GM21423 (cell line): ENCODE measurements around the gene SPECC1L.

Experiments
- ATAC-seq: cut with Tn5 transposase; IDR thresholded peaks from one replicate; pipeline ENCODE4 v1.9.1; 2021; ENCODE audit warnings: mild to moderate bottlenecking, moderate library complexity; ENCODE audit not compliant: unreplicated experiment

The SPECC1L gene

GRCh38 chr22:24411256-24412004, 140.8 kb downstream of the SPECC1L start:
- no peak for ATAC-seq

DNA sequence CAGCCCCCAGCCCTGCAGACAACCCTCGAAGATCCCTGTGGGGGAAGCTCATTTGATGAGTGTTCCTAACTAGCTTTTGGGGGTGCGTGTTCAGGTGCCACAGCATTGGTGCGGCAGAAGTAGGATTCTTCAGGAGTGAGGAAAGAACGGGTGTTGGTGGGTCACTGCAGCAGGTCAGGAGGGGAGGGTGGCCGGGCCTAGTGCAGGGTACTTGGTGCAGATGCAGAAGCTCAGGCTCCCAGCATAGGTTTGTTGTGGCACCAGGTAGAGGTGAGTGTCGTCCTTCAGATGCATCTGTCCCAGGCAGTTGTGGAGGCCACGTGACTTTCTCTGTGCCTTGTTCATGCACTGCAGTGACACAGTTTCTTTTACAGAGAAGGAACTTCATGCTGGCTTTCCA, 141.6 kb downstream of the SPECC1L start:
- ATAC-seq, result no peak

DNA sequence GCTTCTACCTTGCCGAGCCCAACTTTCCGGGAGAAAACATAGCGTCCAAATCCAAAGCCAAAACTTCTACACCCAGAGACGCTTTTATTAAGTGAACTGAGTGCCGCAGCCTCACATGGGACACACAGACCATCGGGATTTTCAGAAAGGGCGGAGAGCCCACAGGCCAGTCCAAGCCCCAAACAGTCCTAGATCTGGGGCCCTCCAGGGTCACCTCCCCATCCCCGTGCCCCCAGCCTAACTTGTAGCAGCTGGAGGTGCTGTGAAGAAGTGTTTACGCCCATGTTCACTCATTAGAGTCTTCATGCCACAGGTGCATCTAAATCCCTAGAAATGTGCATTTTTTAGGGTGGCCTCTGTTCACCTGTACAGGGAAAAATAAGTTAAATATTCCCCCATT, 142.6 kb downstream of the SPECC1L start:
- ATAC-seq, result no peak

DNA sequence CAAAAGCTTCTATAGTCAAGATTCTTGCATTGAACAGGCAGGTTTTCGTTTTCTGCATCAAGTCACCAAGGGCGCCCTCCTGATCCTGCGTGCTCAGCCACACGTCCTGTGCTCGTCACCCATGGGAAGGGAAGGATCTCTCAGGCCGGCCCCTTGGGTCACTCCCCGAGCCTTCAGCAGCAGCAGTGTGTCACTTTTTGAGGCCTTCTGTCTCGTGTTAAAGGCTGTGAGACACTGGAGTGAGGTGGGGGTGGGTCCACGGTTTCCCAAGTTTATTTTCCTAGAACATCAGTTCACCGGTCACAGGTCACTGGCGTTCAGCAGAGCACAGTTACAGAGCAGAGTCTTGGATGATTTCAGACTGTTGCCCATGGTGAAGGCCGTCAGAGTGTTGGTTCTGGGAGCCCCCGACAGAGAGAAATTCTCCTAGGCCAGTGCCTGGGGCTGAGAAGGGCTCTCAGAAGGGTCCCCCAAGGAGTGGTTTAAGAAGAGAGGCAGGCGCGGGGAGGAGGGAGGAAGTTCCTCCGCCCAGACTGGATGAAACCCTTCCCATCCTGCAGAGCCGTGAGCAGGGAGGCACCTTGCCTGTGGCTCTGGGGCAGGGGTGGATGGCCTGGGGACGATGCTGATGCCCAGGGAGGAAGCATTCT, 143.2 kb downstream of the SPECC1L start:
- no peak for ATAC-seq

GRCh38 chr22:24414523-24414922, 143.9 kb downstream of the SPECC1L start:
- no peak for ATAC-seq

GRCh38 chr22:24414984-24415945, 144.6 kb downstream of the SPECC1L start:
- ATAC-seq, result no peak

GRCh38 chr22:24416095-24416494, 145.5 kb downstream of the SPECC1L start:
- no peak for ATAC-seq

DNA sequence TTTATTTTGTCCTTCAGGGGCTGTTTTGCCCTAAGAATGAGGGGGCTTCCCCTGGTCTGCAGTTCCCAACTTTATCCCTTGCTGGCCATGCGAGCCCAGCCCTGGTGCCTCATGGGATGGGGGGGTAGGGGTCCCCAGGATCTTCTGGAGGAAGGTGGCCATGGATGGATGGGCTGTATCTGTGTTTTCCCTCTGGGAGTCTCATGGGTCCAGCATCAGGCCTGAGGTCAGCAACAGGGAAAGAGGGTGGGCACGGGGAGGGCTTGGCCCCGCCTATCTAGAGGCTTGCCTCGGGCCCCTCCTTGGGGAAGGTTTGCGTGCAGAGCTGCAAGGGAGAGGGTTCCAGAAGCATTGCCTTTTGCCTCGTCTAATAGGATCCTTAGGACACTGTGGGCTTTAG, 146.0 kb downstream of the SPECC1L start:
- ATAC-seq, result no peak

DNA sequence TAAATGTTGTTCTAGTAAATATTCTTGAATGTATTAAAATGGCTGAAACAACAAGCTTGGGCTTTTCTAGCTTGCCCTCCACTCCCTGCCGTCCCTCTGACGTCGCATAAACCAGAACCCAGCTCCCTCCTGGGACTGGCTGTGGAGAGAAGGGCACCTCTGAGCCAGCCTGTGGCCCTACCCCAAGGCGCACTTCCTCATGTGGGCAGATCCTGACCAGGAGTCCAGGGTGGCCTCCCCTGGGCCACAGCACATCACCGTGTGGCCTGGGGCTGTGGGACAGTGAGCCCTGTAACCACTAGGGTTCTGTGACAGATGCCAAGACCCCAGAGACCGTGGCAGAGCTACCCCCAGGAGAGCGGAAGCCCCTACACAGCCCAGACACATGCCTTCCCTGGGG, 146.6 kb downstream of the SPECC1L start:
- ATAC-seq, result no peak

GRCh38 chr22:24417901-24418641, 147.4 kb downstream of the SPECC1L start:
- ATAC-seq, result no peak

- ATAC-seq, result no peak
Measured at GRCh38 chr22:24418786-24419474, 148.3 kb downstream of the SPECC1L start.

DNA sequence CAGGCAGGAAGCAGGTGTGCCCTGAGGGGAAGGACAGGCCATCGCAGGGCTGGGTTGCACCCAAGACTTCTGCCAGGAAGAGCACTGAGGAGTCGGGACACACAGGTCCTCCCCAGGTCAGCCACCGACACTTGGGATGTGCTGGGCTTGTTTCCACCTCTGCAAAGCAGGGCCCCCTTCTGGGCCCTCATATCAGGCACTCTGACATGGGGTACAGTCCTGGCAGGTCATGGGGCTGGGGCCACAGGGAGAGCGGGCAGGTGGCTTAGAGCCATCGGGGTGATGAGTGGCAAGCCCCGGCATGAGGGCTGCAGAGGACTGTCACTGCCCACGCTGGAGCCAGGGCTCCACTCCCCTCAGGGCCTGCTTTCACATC, 148.8 kb downstream of the SPECC1L start:
- no peak for ATAC-seq

DNA sequence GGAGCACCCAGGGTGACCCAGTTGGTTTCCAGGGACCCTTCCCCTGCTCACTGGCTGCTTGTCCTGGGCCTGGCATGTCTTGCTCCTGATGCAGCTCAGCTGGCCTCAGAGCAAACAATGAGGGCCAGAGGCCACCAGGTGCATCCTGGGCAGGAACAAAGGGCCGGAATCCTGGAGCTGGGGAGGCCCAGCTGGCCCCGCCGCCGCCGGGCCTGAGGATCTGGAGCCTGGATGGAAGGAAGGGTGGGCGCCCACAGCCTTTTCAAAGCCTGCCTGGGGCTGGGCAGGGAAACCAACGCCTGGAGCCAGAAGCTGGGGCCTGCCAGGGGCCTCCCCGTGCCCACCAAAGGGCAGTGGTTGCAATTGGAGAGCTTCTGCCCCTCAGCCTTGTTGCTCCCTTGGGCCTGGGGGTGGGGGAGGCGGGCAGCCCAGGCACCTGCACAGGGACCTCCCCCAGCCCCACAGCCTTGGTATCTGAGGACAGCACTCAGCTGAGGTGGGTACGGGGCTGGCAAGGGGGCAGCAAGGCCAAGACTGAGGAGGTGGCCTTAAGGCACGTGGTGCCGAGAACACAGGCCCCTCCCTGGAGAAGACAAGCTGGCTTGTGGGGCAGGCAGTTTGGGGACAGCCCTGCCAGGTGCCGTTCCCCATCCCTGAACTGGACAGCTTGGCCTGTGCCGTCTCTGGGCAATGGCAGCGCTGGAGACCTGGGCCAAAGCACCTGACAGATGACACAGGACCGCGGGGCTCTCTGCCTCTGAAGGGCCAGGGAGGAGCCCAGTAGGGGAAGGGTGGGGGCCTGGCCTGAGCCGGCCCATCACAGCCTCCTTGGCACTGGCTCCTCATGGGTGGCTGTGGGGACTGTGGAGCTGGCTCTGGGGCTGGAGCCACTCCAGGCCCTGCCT, 149.7 kb downstream of the SPECC1L start:
- ATAC-seq, result no peak

DNA sequence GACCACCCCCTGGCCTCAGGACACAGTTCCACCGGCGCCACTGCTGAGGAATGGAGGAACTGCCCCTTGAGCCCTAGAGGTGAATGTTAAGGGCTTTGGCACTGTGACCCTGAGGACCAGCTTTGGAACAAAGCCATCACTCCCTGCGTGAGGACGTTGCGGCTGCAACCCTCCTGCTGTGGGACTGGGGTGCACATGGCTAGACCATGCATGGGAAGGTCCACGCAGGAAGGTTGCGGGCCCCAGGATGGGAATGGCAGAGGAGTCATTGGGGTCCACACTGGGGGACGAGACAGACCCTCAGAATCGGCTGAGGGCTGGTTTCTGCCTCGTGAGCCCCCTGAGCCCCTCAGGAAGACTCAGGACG, 150.3 kb downstream of the SPECC1L start:
- ATAC-seq, result no peak

GRCh38 chr22:24421428-24421931, 150.8 kb downstream of the SPECC1L start:
- ATAC-seq, result no peak

- no peak for ATAC-seq
Measured at GRCh38 chr22:24422102-24422665, 151.6 kb downstream of the SPECC1L start.

GRCh38 chr22:24423519-24424000, 152.9 kb downstream of the SPECC1L start:
- ATAC-seq, result no peak

DNA sequence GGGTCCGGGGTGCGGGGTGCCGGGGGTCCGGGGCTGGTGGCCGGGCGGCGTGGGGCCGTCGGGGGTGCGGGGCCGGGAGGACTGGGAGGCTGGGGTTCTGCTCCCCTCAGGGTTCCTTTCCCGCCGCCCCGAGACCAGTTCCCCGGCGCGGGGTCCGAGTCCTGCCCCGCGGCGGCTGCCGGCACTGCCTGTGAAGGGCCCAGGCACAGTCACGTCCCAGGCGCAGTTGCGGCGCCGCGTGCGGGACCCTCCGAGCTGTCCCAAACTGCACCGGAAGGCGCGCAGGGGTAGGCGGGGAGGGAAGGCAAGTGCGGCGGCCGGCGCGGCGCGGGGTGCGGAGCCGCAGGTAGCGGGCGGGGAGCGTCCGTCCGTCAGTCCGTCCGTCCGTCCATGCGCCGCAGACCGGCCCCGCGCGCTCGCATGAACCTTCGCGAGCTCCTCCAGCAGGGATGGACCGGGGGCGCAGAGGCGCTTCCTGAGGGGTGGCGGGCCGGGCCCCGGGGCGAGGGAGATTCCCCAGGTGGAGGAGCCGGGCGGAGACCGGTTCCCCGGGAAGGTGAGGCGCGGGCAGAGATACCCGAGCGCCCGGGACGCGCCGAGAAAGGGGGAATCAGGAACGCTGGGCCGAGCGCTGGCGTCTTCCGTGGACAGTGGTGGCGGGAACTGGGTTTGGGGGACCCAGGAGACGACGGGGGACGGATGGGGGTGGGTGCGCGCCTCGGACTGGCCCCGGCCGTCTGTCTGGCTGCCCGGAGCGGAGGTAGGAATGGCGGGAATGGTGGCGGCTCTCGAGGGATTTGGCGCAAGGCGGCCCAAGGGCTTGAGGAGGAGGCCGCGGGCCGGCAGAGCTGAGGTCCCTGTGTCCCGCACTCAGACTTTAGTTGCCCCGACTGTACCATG, 153.6 kb downstream of the SPECC1L start:
- ATAC-seq, result no peak
